Measurements from ENCODE around the gene SAMSN1. TPM values are rescaled to one million over a fixed set of nuclear protein-coding genes. Genes with fewer than 3 reads are reported as not detected.

SAMSN1 gene
- total and polyA plus RNA-seq, 4 donors, result 1.2 to 16.1 (median 14.4) TPM

DNA sequence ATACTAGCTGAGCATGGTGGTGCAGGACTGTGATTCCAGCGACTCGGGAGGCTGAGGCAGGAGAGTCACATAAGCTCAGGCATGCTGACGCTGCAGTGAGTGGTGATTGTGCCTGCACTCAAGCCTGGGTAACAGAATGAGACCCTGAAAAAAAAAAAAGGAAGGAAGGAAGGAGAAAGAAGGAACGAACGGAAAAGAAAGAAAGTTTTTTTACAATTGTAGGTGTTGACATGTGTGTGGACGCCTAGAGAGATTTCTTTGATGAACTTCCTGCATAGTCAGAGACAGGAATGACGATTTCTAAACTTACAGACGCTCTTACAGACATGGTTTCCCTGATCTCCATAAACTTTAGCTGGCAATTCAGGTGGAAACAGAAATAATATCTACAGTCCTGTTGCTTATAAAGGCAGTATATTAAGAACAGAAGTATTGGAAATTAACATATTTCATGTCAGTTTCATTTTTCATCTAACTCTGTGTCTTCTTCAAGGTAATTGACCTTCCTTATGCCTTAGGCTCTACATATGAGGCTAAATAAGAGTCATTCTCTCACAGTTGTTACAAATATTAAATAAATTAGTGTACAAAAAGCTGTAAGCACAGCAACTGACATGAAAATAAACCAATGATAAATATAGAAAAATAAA, 4.1 kb downstream of the SAMSN1 start:
- 37 to 45% methylated on average over 8 of the region's 8 CpGs for WGBS, 2 donors
- Histone ChIP-seq H3K36me3 (ENCODE audit: control insufficient read depth in 1 of 2, insufficient read depth in 2 of 2, low read length in 1 of 2) (no peaks in the 10 kb centered on the region), H3K4me1 (ENCODE audit: control insufficient read depth in 1 of 2, insufficient read depth in 2 of 2, low read length in 2 of 2) (no peaks in the 10 kb centered on the region), H3K27me3 (ENCODE audit: control insufficient read depth in 1 of 2, insufficient read depth in 2 of 2, low read length in 1 of 2) (no peaks in the 10 kb centered on the region), H3K27ac (ENCODE audit: low read depth in 1 of 2, low read length in 2 of 2) (no peak overlapping the region), H3K9me3 (ENCODE audit: control insufficient read depth, low read length) (no peaks in the 10 kb centered on the region), H3K4me3 (ENCODE audit: low read length in 2 of 2) (no peak overlapping the region)
- DNase-seq, result no peak
- intact Hi-C loops (cut with DNase I), result loop anchor here in 1 of 2 donors (10.0 kb wide), 1 partner anchor 57 kb away; no protein-coding TSS in a partner anchor
- no peak for ATAC-seq (ENCODE audit: low FRiP score)

DNA sequence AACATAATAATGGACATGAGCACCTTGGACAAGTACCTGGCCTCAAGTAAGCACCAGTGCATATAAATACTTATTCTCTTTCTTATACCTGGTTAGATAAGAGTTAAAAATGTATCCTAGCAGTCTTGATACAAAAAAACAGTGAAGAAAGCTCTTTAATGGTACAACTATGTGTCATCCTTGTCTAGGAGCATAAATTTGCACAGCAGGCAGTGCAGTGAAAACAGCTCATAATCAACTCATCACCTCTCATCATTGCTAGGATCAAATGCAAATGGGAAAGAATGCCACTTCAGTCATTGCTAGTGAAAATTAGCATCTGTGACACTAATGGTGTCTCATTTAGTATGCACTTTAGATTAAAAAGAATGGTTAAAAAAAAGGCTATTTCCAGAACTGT, 7.6 kb downstream of the SAMSN1 start:
- H3K4me1 ChIP-seq (ENCODE audit: control insufficient read depth in 1 of 2, insufficient read depth in 2 of 2, low read length in 2 of 2), result no peaks in the 10 kb centered on the region
- intact Hi-C loops (cut with DNase I), result no loop called here
- ATAC-seq (ENCODE audit: low FRiP score) (no peak), DNase-seq (no peak)
- no peaks in the 10 kb centered on the region for H3K9me3 ChIP-seq (ENCODE audit: control insufficient read depth, low read length)
- no peak overlapping the region for H3K4me3 ChIP-seq (ENCODE audit: low read length in 2 of 2)
- H3K27ac ChIP-seq (ENCODE audit: low read depth in 1 of 2, low read length in 2 of 2), result no peak overlapping the region
- H3K36me3 ChIP-seq (ENCODE audit: control insufficient read depth in 1 of 2, insufficient read depth in 2 of 2, low read length in 1 of 2), result no peaks in the 10 kb centered on the region
- no peaks in the 10 kb centered on the region for H3K27me3 ChIP-seq (ENCODE audit: control insufficient read depth in 1 of 2, insufficient read depth in 2 of 2, low read length in 1 of 2)

DNA sequence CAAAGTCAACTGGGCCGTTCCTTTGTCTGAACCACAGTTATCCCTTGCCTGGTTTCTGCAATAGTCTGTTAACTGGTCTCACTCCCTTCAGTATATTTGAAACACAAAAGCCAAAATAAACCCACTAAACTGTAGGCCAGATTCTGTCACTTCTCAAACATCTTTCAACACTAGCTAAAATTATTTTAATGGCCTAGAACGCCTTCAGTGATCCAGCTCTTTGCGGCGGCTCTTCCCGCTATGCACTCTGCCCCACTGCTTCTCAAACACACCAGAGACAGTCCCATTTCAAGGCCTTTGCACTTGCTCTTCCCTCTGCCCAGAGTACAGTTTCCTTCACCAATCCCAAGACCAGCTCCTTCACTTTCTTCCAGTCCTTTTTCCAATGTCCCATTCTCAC, 9.2 kb downstream of the SAMSN1 start:
- no peak for DNase-seq
- intact Hi-C loops (cut with DNase I), result no loop called here
- WGBS, 2 donors, result 61 to 81% methylated on average over 5 of the region's 5 CpGs

DNA sequence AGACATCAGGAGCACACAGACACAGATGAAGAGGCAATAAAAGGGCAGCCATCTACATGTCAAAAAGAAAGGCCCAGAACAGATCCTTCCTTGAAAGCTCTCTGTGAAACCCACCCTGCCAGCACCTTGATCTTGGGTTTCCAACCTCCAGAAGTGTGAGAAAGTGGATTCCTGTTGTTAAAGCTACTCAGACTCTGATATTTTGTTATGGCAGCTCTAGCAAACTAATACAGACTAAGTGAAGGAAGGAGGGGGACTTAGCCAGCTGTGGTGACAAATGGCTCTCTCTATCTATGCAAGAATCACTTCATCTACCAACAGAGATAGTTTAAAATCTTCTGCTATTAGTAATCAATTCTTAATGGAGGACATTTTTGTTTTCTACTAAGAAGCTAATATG, 10.4 kb downstream of the SAMSN1 start:
- no peak for ATAC-seq (ENCODE audit: low FRiP score)
- intact Hi-C loops (cut with DNase I), result no loop called here
- DNase-seq, result no peak
- no peaks in the 10 kb centered on the region for H3K9me3 ChIP-seq (ENCODE audit: control insufficient read depth, low read length)
- no peaks in the 10 kb centered on the region for H3K4me1 ChIP-seq (ENCODE audit: control insufficient read depth in 1 of 2, insufficient read depth in 2 of 2, low read length in 2 of 2)
- no peaks in the 10 kb centered on the region for H3K27me3 ChIP-seq (ENCODE audit: control insufficient read depth in 1 of 2, insufficient read depth in 2 of 2, low read length in 1 of 2)
- no peaks in the 10 kb centered on the region for H3K36me3 ChIP-seq (ENCODE audit: control insufficient read depth in 1 of 2, insufficient read depth in 2 of 2, low read length in 1 of 2)
- no peak overlapping the region for H3K27ac ChIP-seq (ENCODE audit: low read depth in 1 of 2, low read length in 2 of 2)
- no peak overlapping the region for H3K4me3 ChIP-seq (ENCODE audit: low read length in 2 of 2)

More for the DNA sequence above, 9.2 kb downstream of the SAMSN1 start:
- H3K27ac ChIP-seq (ENCODE audit: low read depth in 1 of 2, low read length in 2 of 2), result no peak overlapping the region
- H3K27me3 ChIP-seq (ENCODE audit: control insufficient read depth in 1 of 2, insufficient read depth in 2 of 2, low read length in 1 of 2), result no peaks in the 10 kb centered on the region
- H3K36me3 ChIP-seq (ENCODE audit: control insufficient read depth in 1 of 2, insufficient read depth in 2 of 2, low read length in 1 of 2), result no peaks in the 10 kb centered on the region
- no peaks in the 10 kb centered on the region for H3K4me1 ChIP-seq (ENCODE audit: control insufficient read depth in 1 of 2, insufficient read depth in 2 of 2, low read length in 2 of 2)
- no peaks in the 10 kb centered on the region for H3K9me3 ChIP-seq (ENCODE audit: control insufficient read depth, low read length)
- no peak for ATAC-seq (ENCODE audit: low FRiP score)
- H3K4me3 ChIP-seq (ENCODE audit: low read length in 2 of 2), result no peak overlapping the region

DNA sequence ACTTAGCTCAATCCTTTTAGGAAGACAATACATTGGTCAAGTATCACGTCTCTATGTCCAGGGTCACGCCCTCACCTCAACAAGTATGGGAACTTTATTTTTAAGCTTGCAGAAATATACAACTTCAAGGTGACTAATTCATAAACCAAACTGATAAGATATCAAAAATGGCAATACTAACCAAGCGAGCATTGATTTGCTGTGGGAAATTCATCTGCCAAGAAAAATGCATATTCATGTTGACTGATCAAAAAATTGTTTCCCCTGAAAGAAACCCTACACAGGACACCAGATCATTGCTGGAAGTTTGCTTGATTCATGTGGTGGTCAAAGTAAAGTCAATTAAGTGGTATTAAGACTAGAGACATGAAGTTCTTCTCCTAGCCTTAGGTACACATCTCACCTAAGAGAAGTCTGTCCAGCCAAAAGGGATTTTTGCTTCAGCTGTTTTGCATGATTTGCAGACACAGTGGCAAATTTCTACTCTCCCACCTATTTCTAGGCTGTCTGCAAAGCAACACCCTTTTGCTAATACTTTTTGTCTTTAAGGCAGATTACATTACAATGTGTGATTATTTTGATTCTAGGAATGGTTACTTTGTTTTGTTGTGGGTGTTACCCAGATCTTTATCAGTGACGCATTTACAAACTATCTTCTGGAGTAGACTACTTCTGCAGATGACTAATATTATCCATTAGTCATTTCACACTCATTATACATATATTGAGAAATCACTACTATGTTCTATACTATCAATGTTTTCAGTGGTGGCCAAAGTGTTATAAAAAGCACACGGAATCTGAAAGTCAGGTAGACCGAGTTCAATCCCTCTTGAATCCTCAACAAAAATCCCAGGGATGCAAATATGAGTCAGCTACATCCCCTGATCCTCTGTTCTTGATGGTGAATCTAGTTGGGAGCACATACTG, 12.4 kb downstream of the SAMSN1 start:
- no peaks in the 10 kb centered on the region for H3K36me3 ChIP-seq (ENCODE audit: control insufficient read depth in 1 of 2, insufficient read depth in 2 of 2, low read length in 1 of 2)
- no peaks in the 10 kb centered on the region for H3K4me1 ChIP-seq (ENCODE audit: control insufficient read depth in 1 of 2, insufficient read depth in 2 of 2, low read length in 2 of 2)
- H3K4me3 ChIP-seq (ENCODE audit: low read length in 2 of 2), result no peak overlapping the region
- no peaks in the 10 kb centered on the region for H3K27me3 ChIP-seq (ENCODE audit: control insufficient read depth in 1 of 2, insufficient read depth in 2 of 2, low read length in 1 of 2)
- no peaks in the 10 kb centered on the region for H3K9me3 ChIP-seq (ENCODE audit: control insufficient read depth, low read length)
- WGBS, 2 donors, result 79 to 81% methylated on average over 6 of the region's 6 CpGs
- no peak for ATAC-seq (ENCODE audit: low FRiP score)
- intact Hi-C loops (cut with DNase I), result no loop called here
- DNase-seq, result no peak
- no peak overlapping the region for H3K27ac ChIP-seq (ENCODE audit: low read depth in 1 of 2, low read length in 2 of 2)

DNA sequence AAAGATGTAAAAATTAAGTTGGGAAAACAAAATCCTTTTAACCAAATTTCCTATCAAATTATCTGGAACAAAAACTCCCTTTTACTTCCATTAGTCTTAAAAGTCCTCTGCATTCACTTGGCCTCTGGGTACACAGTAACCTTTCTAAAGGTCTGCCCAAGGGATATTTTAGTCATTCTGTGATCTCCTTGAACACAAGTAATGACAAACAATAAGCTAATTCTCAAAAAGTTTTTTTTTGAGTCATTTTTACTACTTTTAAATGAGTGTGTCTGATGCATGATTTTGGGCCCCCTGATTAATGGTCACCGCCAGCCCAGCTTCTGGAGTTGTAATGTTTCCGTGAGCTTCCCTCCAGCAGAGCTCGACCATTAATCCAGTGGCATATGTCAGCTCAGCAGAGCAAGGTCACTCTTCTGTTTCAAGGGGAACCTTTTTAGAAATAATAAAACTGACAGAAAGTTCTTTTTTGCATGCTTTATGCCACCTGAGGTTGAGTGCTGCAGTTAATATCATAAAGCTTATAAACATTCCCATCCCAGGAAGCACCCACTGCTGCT, 14.3 kb downstream of the SAMSN1 start:
- no peaks in the 10 kb centered on the region for H3K27me3 ChIP-seq (ENCODE audit: control insufficient read depth in 1 of 2, insufficient read depth in 2 of 2, low read length in 1 of 2)
- no peaks in the 10 kb centered on the region for H3K9me3 ChIP-seq (ENCODE audit: control insufficient read depth, low read length)
- WGBS, 2 donors, result 19 to 29% methylated on average over 3 of the region's 3 CpGs
- ATAC-seq (ENCODE audit: low FRiP score) (no peak), DNase-seq (no peak)
- H3K36me3 ChIP-seq (ENCODE audit: control insufficient read depth in 1 of 2, insufficient read depth in 2 of 2, low read length in 1 of 2), result no peaks in the 10 kb centered on the region
- H3K4me1 ChIP-seq (ENCODE audit: control insufficient read depth in 1 of 2, insufficient read depth in 2 of 2, low read length in 2 of 2), result no peaks in the 10 kb centered on the region
- intact Hi-C loops (cut with DNase I), result no loop called here
- H3K27ac ChIP-seq (ENCODE audit: low read depth in 1 of 2, low read length in 2 of 2), result no peak overlapping the region
- H3K4me3 ChIP-seq (ENCODE audit: low read length in 2 of 2), result no peak overlapping the region

DNA sequence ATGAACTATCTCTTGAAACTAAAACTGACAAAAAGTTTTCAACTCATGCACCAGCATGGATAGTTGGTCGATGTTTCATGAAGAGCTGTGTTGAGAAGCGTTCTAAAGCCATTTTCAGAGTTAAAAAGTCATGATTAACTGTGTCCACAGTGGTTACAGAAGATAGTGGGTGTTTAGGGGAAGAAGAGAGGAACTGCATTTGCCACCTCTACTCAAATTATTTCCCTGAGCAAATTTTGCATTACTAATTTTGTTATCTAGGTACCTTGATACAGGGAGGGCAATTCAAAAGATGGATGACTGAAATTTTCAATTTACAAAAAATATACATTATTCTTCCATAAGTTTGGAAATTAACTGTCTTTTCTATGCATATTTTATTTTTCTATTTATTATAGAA, 15.5 kb downstream of the SAMSN1 start:
- Histone ChIP-seq H3K4me3 (ENCODE audit: low read length in 2 of 2) (no peak overlapping the region), H3K4me1 (ENCODE audit: control insufficient read depth in 1 of 2, insufficient read depth in 2 of 2, low read length in 2 of 2) (no peaks in the 10 kb centered on the region), H3K27me3 (ENCODE audit: control insufficient read depth in 1 of 2, insufficient read depth in 2 of 2, low read length in 1 of 2) (no peaks in the 10 kb centered on the region), H3K27ac (ENCODE audit: low read depth in 1 of 2, low read length in 2 of 2) (no peak overlapping the region), H3K9me3 (ENCODE audit: control insufficient read depth, low read length) (no peaks in the 10 kb centered on the region), H3K36me3 (ENCODE audit: control insufficient read depth in 1 of 2, insufficient read depth in 2 of 2, low read length in 1 of 2) (no peaks in the 10 kb centered on the region)
- DNase-seq (no peak), ATAC-seq (ENCODE audit: low FRiP score) (no peak)
- intact Hi-C loops (cut with DNase I), result no loop called here
- 82 to 86% methylated on average over 2 of the region's 2 CpGs for WGBS, 2 donors

DNA sequence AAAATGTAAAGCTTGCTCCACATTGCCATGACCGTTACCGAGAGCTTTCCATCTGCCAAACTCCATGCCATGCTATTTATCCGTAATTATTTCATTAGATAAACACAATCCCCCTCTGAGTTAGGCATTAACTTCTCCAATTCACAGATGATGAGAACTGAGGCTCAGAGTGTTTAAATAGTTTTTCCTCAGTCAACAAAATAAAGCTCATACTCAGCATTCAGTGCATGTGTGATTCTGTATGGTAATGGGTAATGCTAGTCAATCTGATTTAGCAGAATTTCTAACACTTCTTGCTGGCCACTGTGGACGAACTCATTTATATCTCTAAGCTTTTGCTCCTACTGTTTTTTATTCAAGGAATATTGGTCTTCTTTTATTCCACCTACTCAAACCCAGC, 17.3 kb downstream of the SAMSN1 start:
- no peaks in the 10 kb centered on the region for H3K27me3 ChIP-seq (ENCODE audit: control insufficient read depth in 1 of 2, insufficient read depth in 2 of 2, low read length in 1 of 2)
- no peaks in the 10 kb centered on the region for H3K4me1 ChIP-seq (ENCODE audit: control insufficient read depth in 1 of 2, insufficient read depth in 2 of 2, low read length in 2 of 2)
- no peaks in the 10 kb centered on the region for H3K36me3 ChIP-seq (ENCODE audit: control insufficient read depth in 1 of 2, insufficient read depth in 2 of 2, low read length in 1 of 2)
- H3K9me3 ChIP-seq (ENCODE audit: control insufficient read depth, low read length), result no peaks in the 10 kb centered on the region
- WGBS, 2 donors, result 85 to 86% methylated on average over 4 of the region's 4 CpGs
- DNase-seq, result no peak
- no peak overlapping the region for H3K4me3 ChIP-seq (ENCODE audit: low read length in 2 of 2)
- no peak for ATAC-seq (ENCODE audit: low FRiP score)
- no peak overlapping the region for H3K27ac ChIP-seq (ENCODE audit: low read depth in 1 of 2, low read length in 2 of 2)
- intact Hi-C loops (cut with DNase I), result no loop called here
